ENCODE measurements around the gene CRKL. TPM values are rescaled to one million over a fixed set of nuclear protein-coding genes. Genes with fewer than 3 reads are reported as not detected.

Gene CRKL
- total RNA-seq, 1 experiment from 2014 or later, result 45.8 TPM

GRCh38 chr22:20972933-20973577 is 55.8 kb downstream of the CRKL start:
- Histone ChIP-seq H3F3A (ENCODE audit: insufficient read depth, low read depth) (no peaks in the 10 kb centered on the region), H3K36me3 (ENCODE audit: low read depth) (no peaks in the 10 kb centered on the region), H3K4me1 (replicated peaks; ENCODE audit: insufficient read depth) (no peaks in the 10 kb centered on the region), H3K4me3 (no peak overlapping the region), H4K20me1 (ENCODE audit: insufficient read depth) (no peaks in the 10 kb centered on the region), H3K9me3 (ENCODE audit: insufficient read depth, low read depth) (no peaks in the 10 kb centered on the region), H3K79me2 (ENCODE audit: low read depth) (no peaks in the 10 kb centered on the region), H3K27ac (no peak overlapping the region), H3K4me2 (no peak overlapping the region), H2AFZ (no peak overlapping the region), H3K27me3 (ENCODE audit: insufficient read depth, low read depth) (no peaks in the 10 kb centered on the region), H3K9me2 (ENCODE audit: insufficient read depth) (no peaks in the 10 kb centered on the region)
- intact Hi-C loops (cut with micrococcal nuclease; ENCODE audit: unreplicated experiment), result no loop called here
- no TSS peak for BruUV-seq (replicated peaks)
- ChIA-PET CTCF (interaction anchor here (0.7 kb wide), 1 partner anchor 15 kb away, joined by 7 read pairs; no protein-coding TSS in a partner anchor), POLR2A (ENCODE audit: unreplicated experiment) (interaction anchor here (0.7 kb wide), 3 partner anchors 13 to 30 kb away, joined by 4 to 8 read pairs (median 5); no protein-coding TSS in a partner anchor)
- no peak for DNase-seq
- TF ChIP-seq CTCF (conservative IDR thresholded peaks at IDR 0.05), result no peak
- TF ChIP-seq EZH2 (IDR thresholded peaks at IDR 0.05; ENCODE audit: low read depth), result no peak

- Histone ChIP-seq H3K9me2 (ENCODE audit: insufficient read depth) (no peaks in the 10 kb centered on the region), H3K27me3 (ENCODE audit: insufficient read depth, low read depth) (no peaks in the 10 kb centered on the region), H3K79me2 (ENCODE audit: low read depth) (no peaks in the 10 kb centered on the region), H2AFZ (no peak overlapping the region), H3K36me3 (ENCODE audit: low read depth) (no peaks in the 10 kb centered on the region), H3K9me3 (ENCODE audit: insufficient read depth, low read depth) (peaks cover 5% of the 10 kb centered on the region; the same call in 1 of the 2 replicates), H3F3A (ENCODE audit: insufficient read depth, low read depth) (no peaks in the 10 kb centered on the region), H3K4me1 (replicated peaks; ENCODE audit: insufficient read depth) (no peaks in the 10 kb centered on the region), H3K27ac (no peak overlapping the region), H4K20me1 (ENCODE audit: insufficient read depth) (no peaks in the 10 kb centered on the region), H3K4me3 (no peak overlapping the region), H3K4me2 (no peak overlapping the region)
- BruUV-seq (replicated peaks), result no TSS peak
- POLR2A ChIA-PET (ENCODE audit: unreplicated experiment), result no interaction called here
- no peak for DNase-seq
- CTCF ChIA-PET, result no interaction called here
- no peak for TF ChIP-seq EZH2 (IDR thresholded peaks at IDR 0.05; ENCODE audit: low read depth)
- TF ChIP-seq CTCF (conservative IDR thresholded peaks at IDR 0.05), result no peak
- intact Hi-C loops (cut with micrococcal nuclease; ENCODE audit: unreplicated experiment), result no loop called here
These were observed 56.6 kb downstream of the CRKL start for GRCh38 chr22:20973634-20974286.

GRCh38 chr22:20974336-20974955 is 57.2 kb downstream of the CRKL start:
- intact Hi-C loops (cut with micrococcal nuclease; ENCODE audit: unreplicated experiment), result no loop called here
- TF ChIP-seq EZH2 (IDR thresholded peaks at IDR 0.05; ENCODE audit: low read depth) (no peak), CTCF (conservative IDR thresholded peaks at IDR 0.05) (no peak)
- Histone ChIP-seq H3K79me2 (ENCODE audit: low read depth) (no peaks in the 10 kb centered on the region), H3K27me3 (ENCODE audit: insufficient read depth, low read depth) (no peaks in the 10 kb centered on the region), H3K36me3 (ENCODE audit: low read depth) (no peaks in the 10 kb centered on the region), H3K9me2 (ENCODE audit: insufficient read depth) (no peaks in the 10 kb centered on the region), H3K27ac (no peak overlapping the region), H3K4me1 (replicated peaks; ENCODE audit: insufficient read depth) (no peaks in the 10 kb centered on the region), H4K20me1 (ENCODE audit: insufficient read depth) (no peaks in the 10 kb centered on the region), H2AFZ (no peak overlapping the region), H3F3A (ENCODE audit: insufficient read depth, low read depth) (no peaks in the 10 kb centered on the region), H3K9me3 (ENCODE audit: insufficient read depth, low read depth) (peaks cover 5% of the 10 kb centered on the region; the same call in 1 of the 2 replicates), H3K4me2 (no peak overlapping the region), H3K4me3 (no peak overlapping the region)
- ChIA-PET POLR2A (ENCODE audit: unreplicated experiment) (interaction anchor here (0.7 kb wide), 1 partner anchor 82 kb away, joined by 3 read pairs; no protein-coding TSS in a partner anchor), CTCF (no interaction called here)
- no TSS peak for BruUV-seq (replicated peaks)
- no peak for DNase-seq

Data from PC-9 (cell line).